ENCODE measurements around the gene CCDC141. TPM values are rescaled to one million over a fixed set of nuclear protein-coding genes. Genes with fewer than 3 reads are reported as not detected.

CCDC141 gene
- total RNA-seq, 1 donor from 2014 or later: 61.6 TPM

- Histone ChIP-seq H3K4me1 (ENCODE audit: control insufficient read depth in 3 of 3, insufficient read depth in 3 of 3, low read length in 3 of 3) (no peaks in the 10 kb centered on the region), H3K9me3 (ENCODE audit: control insufficient read depth in 3 of 3, low read length in 3 of 3) (no peaks in the 10 kb centered on the region), H3K4me3 (ENCODE audit: low read length in 3 of 3) (peak overlapping the region in 1 of 3 donors; percentile 6), H3K9ac (ENCODE audit: low read depth in 1 of 3, low read length in 3 of 3) (peak overlapping the region in 1 of 3 donors; percentile 36), H3K27ac (ENCODE audit: low read depth, low read length) (peak overlapping the region; percentile 97), H3K36me3 (ENCODE audit: control insufficient read depth in 3 of 3, insufficient read depth in 3 of 3, low read length in 3 of 3) (no peaks in the 10 kb centered on the region), H3K27me3 (ENCODE audit: control insufficient read depth in 3 of 3, insufficient read depth in 3 of 3, low read length in 3 of 3) (no peaks in the 10 kb centered on the region)
Measured at GRCh38 chr2:178811045-178811444, 238.9 kb downstream of the CCDC141 start.

- Histone ChIP-seq H3K4me1 (ENCODE audit: control insufficient read depth in 3 of 3, insufficient read depth in 3 of 3, low read length in 3 of 3) (no peaks in the 10 kb centered on the region), H3K9me3 (ENCODE audit: control insufficient read depth in 3 of 3, low read length in 3 of 3) (no peaks in the 10 kb centered on the region), H3K36me3 (ENCODE audit: control insufficient read depth in 3 of 3, insufficient read depth in 3 of 3, low read length in 3 of 3) (peaks cover 3 to 5% (median 3%) of the 10 kb centered on the region in 3 donors), H3K27me3 (ENCODE audit: control insufficient read depth in 3 of 3, insufficient read depth in 3 of 3, low read length in 3 of 3) (no peaks in the 10 kb centered on the region), H3K9ac (ENCODE audit: low read depth in 1 of 3, low read length in 3 of 3) (peak overlapping the region in 2 of 3 donors; percentile 10 to 36), H3K27ac (ENCODE audit: low read depth, low read length) (peak overlapping the region; percentile 97), H3K4me3 (ENCODE audit: low read length in 3 of 3) (peak overlapping the region in 1 of 3 donors; percentile 2)
Measured at GRCh38 chr2:178810422-178810821, 239.5 kb downstream of the CCDC141 start.

- peak within 1 kb of the TSS; percentile 88 to 98 (median 95) for H3K9ac ChIP-seq (ENCODE audit: low read depth in 1 of 3, low read length in 3 of 3)
- peaks cover 17 to 29% (median 26%) of the 10 kb centered on the region in 3 donors for H3K36me3 ChIP-seq (ENCODE audit: control insufficient read depth in 3 of 3, insufficient read depth in 3 of 3, low read length in 3 of 3)
- no peaks in the 10 kb centered on the region for H3K9me3 ChIP-seq (ENCODE audit: control insufficient read depth in 3 of 3, low read length in 3 of 3)
- H3K4me1 ChIP-seq (ENCODE audit: control insufficient read depth in 3 of 3, insufficient read depth in 3 of 3, low read length in 3 of 3): peaks cover 3 to 7% (median 3%) of the 10 kb centered on the region in 3 donors
- peak within 1 kb of the TSS; percentile 81 to 92 (median 84) for H3K4me3 ChIP-seq (ENCODE audit: low read length in 3 of 3)
- H3K27me3 ChIP-seq (ENCODE audit: control insufficient read depth in 3 of 3, insufficient read depth in 3 of 3, low read length in 3 of 3): no peaks in the 10 kb centered on the region
- peak within 1 kb of the TSS; percentile 97 for H3K27ac ChIP-seq (ENCODE audit: low read depth, low read length)
Measured at GRCh38 chr2:178807227-178808008, 242.5 kb downstream of the CCDC141 start, which contains the start of gene TTN. Gene TTN (minus strand): TSS chr2:178807423. CDS start chr2:178804642, 2,781 bp downstream.

GRCh38 chr2:178806543-178806942 lies 243.4 kb downstream of the CCDC141 start:
- H3K9me3 ChIP-seq (ENCODE audit: control insufficient read depth in 3 of 3, low read length in 3 of 3): no peaks in the 10 kb centered on the region
- H3K4me1 ChIP-seq (ENCODE audit: control insufficient read depth in 3 of 3, insufficient read depth in 3 of 3, low read length in 3 of 3): peaks cover 9 to 15% (median 9%) of the 10 kb centered on the region in 3 donors
- no peaks in the 10 kb centered on the region for H3K27me3 ChIP-seq (ENCODE audit: control insufficient read depth in 3 of 3, insufficient read depth in 3 of 3, low read length in 3 of 3)
- H3K9ac ChIP-seq (ENCODE audit: low read depth in 1 of 3, low read length in 3 of 3): peak overlapping the region; percentile 85 to 98 (median 95)
- H3K27ac ChIP-seq (ENCODE audit: low read depth, low read length): peak overlapping the region; percentile 97
- peak overlapping the region; percentile 81 to 92 (median 84) for H3K4me3 ChIP-seq (ENCODE audit: low read length in 3 of 3)
- H3K36me3 ChIP-seq (ENCODE audit: control insufficient read depth in 3 of 3, insufficient read depth in 3 of 3, low read length in 3 of 3): peaks cover 23 to 37% (median 34%) of the 10 kb centered on the region in 3 donors

GRCh38 chr2:178805457-178805856 lies 244.5 kb downstream of the CCDC141 start:
- Histone ChIP-seq H3K4me1 (ENCODE audit: control insufficient read depth in 3 of 3, insufficient read depth in 3 of 3, low read length in 3 of 3) (peaks cover 9 to 20% (median 11%) of the 10 kb centered on the region in 3 donors), H3K9me3 (ENCODE audit: control insufficient read depth in 3 of 3, low read length in 3 of 3) (no peaks in the 10 kb centered on the region), H3K27ac (ENCODE audit: low read depth, low read length) (peak overlapping the region; percentile 97), H3K9ac (ENCODE audit: low read depth in 1 of 3, low read length in 3 of 3) (peak overlapping the region; percentile 85 to 95 (median 95)), H3K36me3 (ENCODE audit: control insufficient read depth in 3 of 3, insufficient read depth in 3 of 3, low read length in 3 of 3) (peaks cover 27 to 48% (median 38%) of the 10 kb centered on the region in 3 donors), H3K27me3 (ENCODE audit: control insufficient read depth in 3 of 3, insufficient read depth in 3 of 3, low read length in 3 of 3) (no peaks in the 10 kb centered on the region), H3K4me3 (ENCODE audit: low read length in 3 of 3) (peak overlapping the region; percentile 81 to 92 (median 84))

GRCh38 chr2:178804791-178805190 lies 245.1 kb downstream of the CCDC141 start:
- peaks cover 32 to 54% (median 43%) of the 10 kb centered on the region in 3 donors for H3K36me3 ChIP-seq (ENCODE audit: control insufficient read depth in 3 of 3, insufficient read depth in 3 of 3, low read length in 3 of 3)
- peak overlapping the region; percentile 81 to 92 (median 84) for H3K4me3 ChIP-seq (ENCODE audit: low read length in 3 of 3)
- H3K27ac ChIP-seq (ENCODE audit: low read depth, low read length): peak overlapping the region; percentile 97
- peaks cover 13 to 24% (median 16%) of the 10 kb centered on the region in 3 donors for H3K4me1 ChIP-seq (ENCODE audit: control insufficient read depth in 3 of 3, insufficient read depth in 3 of 3, low read length in 3 of 3)
- H3K9ac ChIP-seq (ENCODE audit: low read depth in 1 of 3, low read length in 3 of 3): peak overlapping the region; percentile 85 to 97 (median 95)
- H3K9me3 ChIP-seq (ENCODE audit: control insufficient read depth in 3 of 3, low read length in 3 of 3): no peaks in the 10 kb centered on the region
- no peaks in the 10 kb centered on the region for H3K27me3 ChIP-seq (ENCODE audit: control insufficient read depth in 3 of 3, insufficient read depth in 3 of 3, low read length in 3 of 3)

GRCh38 chr2:178800510-178800909 lies 249.4 kb downstream of the CCDC141 start:
- peak overlapping the region; percentile 92 for H3K27ac ChIP-seq (ENCODE audit: low read depth, low read length)
- peak overlapping the region; percentile 46 to 64 (median 60) for H3K4me3 ChIP-seq (ENCODE audit: low read length in 3 of 3)
- peak overlapping the region; percentile 77 to 95 (median 85) for H3K9ac ChIP-seq (ENCODE audit: low read depth in 1 of 3, low read length in 3 of 3)
- H3K27me3 ChIP-seq (ENCODE audit: control insufficient read depth in 3 of 3, insufficient read depth in 3 of 3, low read length in 3 of 3): no peaks in the 10 kb centered on the region
- peaks cover 22 to 44% (median 24%) of the 10 kb centered on the region in 3 donors for H3K4me1 ChIP-seq (ENCODE audit: control insufficient read depth in 3 of 3, insufficient read depth in 3 of 3, low read length in 3 of 3)
- peaks cover 58 to 81% (median 59%) of the 10 kb centered on the region in 3 donors for H3K36me3 ChIP-seq (ENCODE audit: control insufficient read depth in 3 of 3, insufficient read depth in 3 of 3, low read length in 3 of 3)
- H3K9me3 ChIP-seq (ENCODE audit: control insufficient read depth in 3 of 3, low read length in 3 of 3): no peaks in the 10 kb centered on the region

GRCh38 chr2:178799305-178799704 lies 250.6 kb downstream of the CCDC141 start:
- peaks cover 30 to 56% (median 31%) of the 10 kb centered on the region in 3 donors for H3K4me1 ChIP-seq (ENCODE audit: control insufficient read depth in 3 of 3, insufficient read depth in 3 of 3, low read length in 3 of 3)
- H3K9me3 ChIP-seq (ENCODE audit: control insufficient read depth in 3 of 3, low read length in 3 of 3): no peaks in the 10 kb centered on the region
- H3K27ac ChIP-seq (ENCODE audit: low read depth, low read length): peak overlapping the region; percentile 92
- peak overlapping the region in 2 of 3 donors; percentile 24 to 54 for H3K4me3 ChIP-seq (ENCODE audit: low read length in 3 of 3)
- no peaks in the 10 kb centered on the region for H3K27me3 ChIP-seq (ENCODE audit: control insufficient read depth in 3 of 3, insufficient read depth in 3 of 3, low read length in 3 of 3)
- H3K9ac ChIP-seq (ENCODE audit: low read depth in 1 of 3, low read length in 3 of 3): peak overlapping the region; percentile 58 to 85 (median 67)
- peaks cover 60 to 83% (median 63%) of the 10 kb centered on the region in 3 donors for H3K36me3 ChIP-seq (ENCODE audit: control insufficient read depth in 3 of 3, insufficient read depth in 3 of 3, low read length in 3 of 3)

GRCh38 chr2:178796079-178796677 lies 253.8 kb downstream of the CCDC141 start:
- Histone ChIP-seq H3K36me3 (ENCODE audit: control insufficient read depth in 3 of 3, insufficient read depth in 3 of 3, low read length in 3 of 3) (peaks cover 58 to 84% (median 76%) of the 10 kb centered on the region in 3 donors), H3K27ac (ENCODE audit: low read depth, low read length) (no peak overlapping the region)

More at GRCh38 chr2:178796079-178796677, 253.8 kb downstream of the CCDC141 start:
- Histone ChIP-seq H3K4me1 (ENCODE audit: control insufficient read depth in 3 of 3, insufficient read depth in 3 of 3, low read length in 3 of 3) (peaks cover 39 to 64% (median 44%) of the 10 kb centered on the region in 3 donors), H3K9ac (ENCODE audit: low read depth in 1 of 3, low read length in 3 of 3) (peak overlapping the region; percentile 4 to 70 (median 37)), H3K9me3 (ENCODE audit: control insufficient read depth in 3 of 3, low read length in 3 of 3) (no peaks in the 10 kb centered on the region), H3K27me3 (ENCODE audit: control insufficient read depth in 3 of 3, insufficient read depth in 3 of 3, low read length in 3 of 3) (no peaks in the 10 kb centered on the region), H3K4me3 (ENCODE audit: low read length in 3 of 3) (no peak overlapping the region)

Data from skeletal muscle tissue (tissue), 4 donors.